Left lung (tissue), 10 donors: Measurements from ENCODE around the gene CMTR1. TPM values are rescaled to one million over a fixed set of nuclear protein-coding genes. Genes with fewer than 3 reads are reported as not detected.

ENCODE experiments used
- ATAC-seq: fragments of 200-7000 bp; cut with Tn5 transposase; one replicate; pipeline ENCODE4 v1.9.1; 2020; ENCODE audit warnings: moderate library complexity
- DNase-seq, 4 donors: peaks; one replicate each; pipeline ENCODE4 v3.0.0-alpha.2; 2013 to 2020
- H3K27ac ChIP-seq, 2 donors: fragments of 200-600 bp; sonication (generic) in 1 of 2; one replicate each; pipeline versions ENCODE4 v1.5.0 to v1.8.0; 2020 to 2021
- H3K27me3 ChIP-seq, 2 donors: fragments of 200-600 bp; sonication (generic) in 1 of 2; one replicate each; pipeline versions ENCODE4 v1.5.0 to v1.8.0; 2020 to 2021
- H3K36me3 ChIP-seq, 2 donors: fragments of 200-600 bp; sonication (generic) in 1 of 2; one replicate each; pipeline versions ENCODE4 v1.5.0 to v1.8.0; 2020 to 2021
- H3K4me1 ChIP-seq, 2 donors: fragments of 200-600 bp; one replicate each; pipeline ENCODE4 v1.8.0; 2021
- H3K4me3 ChIP-seq, 2 donors: fragments of 200-600 bp; sonication (generic) in 1 of 2; one replicate each; pipeline versions ENCODE4 v1.5.0 to v1.8.0; 2020 to 2021; ENCODE audit warnings: mild to moderate bottlenecking in 1 of 2
- H3K9me3 ChIP-seq, 2 donors: fragments of 200-600 bp; sonication (generic) in 1 of 2; one replicate each; pipeline versions ENCODE4 v1.5.0 to v1.8.0; 2020 to 2021
- CTCF ChIP-seq, 2 donors: fragments of 200-600 bp; sonication (generic) in 1 of 2; IDR thresholded peaks; one replicate each; pipeline versions ENCODE4 v1.5.0 to v1.8.0; 2021; ENCODE audit warnings: antibody characterized with exemption in 2 of 2
- intact Hi-C, 2 donors: fragments of 100-400 bp; cut with DNase I; formaldehyde crosslinking; loops; one replicate each; pipeline versions ENCODE4 v1.11.2 to v1.14.2; 2022
- polyA plus RNA-seq, 6 donors: library from polyadenylated mRNA; unstranded; fragments of 120-200 nt; gene quantifications; one replicate each; pipeline ENCODE4 v1.2.1, GENCODE V29; 2013; ENCODE audit not compliant: insufficient read length in 6 of 6
- total RNA-seq, 2 donors: library from RNA; stranded (reverse); fragmentation: NEBNext Ultra II Directional; extraction: Animal tissue kit (Norgen Biotek cat#: 25700); gene quantifications; one replicate each; pipeline ENCODE4 v1.2.1, GENCODE V29; 2021
- donor health status: DM: no; HTN: yes; CAD: no.
- donor health status: DM: no; HTN: no; CAD: no.

CMTR1 gene
- total and polyA plus RNA-seq, 8 donors: 36.1 to 54.4 (median 51.1) TPM

DNA sequence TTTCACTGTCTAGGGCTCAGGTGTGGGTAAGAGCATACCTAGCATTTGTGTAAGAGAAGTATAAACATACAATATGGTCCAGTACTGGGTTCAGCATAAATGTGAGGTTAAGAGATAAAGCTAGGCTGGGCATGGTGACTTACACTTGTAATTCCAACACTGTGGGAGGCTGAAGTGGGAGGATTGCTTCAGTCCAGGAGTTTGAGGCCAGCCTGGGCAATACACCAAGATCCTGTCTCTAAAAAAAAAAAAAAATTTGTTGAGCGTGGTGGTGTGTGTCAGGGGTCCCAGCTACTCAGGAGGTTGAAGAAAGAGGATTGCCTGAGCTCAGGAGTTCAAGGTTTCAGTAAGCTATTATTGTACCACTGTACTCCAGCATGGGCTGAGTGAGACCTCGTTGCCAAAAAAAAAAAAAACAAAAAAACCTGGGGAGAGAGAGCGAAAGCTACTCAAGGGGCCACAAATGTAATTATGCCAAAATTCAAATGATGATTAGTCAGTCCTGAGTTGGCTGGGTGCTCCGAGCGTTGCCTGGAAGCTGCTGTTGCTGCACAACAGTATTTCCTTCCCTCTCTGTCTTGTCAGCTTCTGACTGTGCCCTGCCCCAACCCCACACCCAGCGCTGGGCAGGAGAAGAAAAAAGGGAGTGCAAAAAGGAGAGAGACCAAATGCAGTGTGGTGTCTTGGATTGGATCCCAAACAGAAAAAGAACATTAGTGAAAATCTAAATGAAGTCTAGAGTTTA lies 24.0 kb downstream of the CMTR1 start:
- Histone ChIP-seq H3K27me3 (no peaks in the 10 kb centered on the region), H3K4me1 (no peaks in the 10 kb centered on the region), H3K9me3 (no peaks in the 10 kb centered on the region), H3K36me3 (peaks cover 0 to 88% of the 10 kb centered on the region in 2 donors), H3K4me3 (no peak overlapping the region), H3K27ac (no peak overlapping the region)
- peak; percentile 53 for ATAC-seq
- no peak for TF ChIP-seq CTCF (IDR thresholded peaks at IDR 0.05)
- peak in 1 of 4 donors; percentile 53 for DNase-seq
- intact Hi-C loops: no loop called here

- Histone ChIP-seq H3K4me1 (no peaks in the 10 kb centered on the region), H3K9me3 (no peaks in the 10 kb centered on the region), H3K27me3 (no peaks in the 10 kb centered on the region), H3K27ac (no peak overlapping the region), H3K36me3 (peaks cover 0 to 87% of the 10 kb centered on the region in 2 donors), H3K4me3 (no peak overlapping the region)
- ATAC-seq (no peak), DNase-seq (no peak)
- no peak for TF ChIP-seq CTCF (IDR thresholded peaks at IDR 0.05)
- intact Hi-C loops: no loop called here
These were observed 27.2 kb downstream of the CMTR1 start for GRCh38 chr6:37459981-37460800.

DNA sequence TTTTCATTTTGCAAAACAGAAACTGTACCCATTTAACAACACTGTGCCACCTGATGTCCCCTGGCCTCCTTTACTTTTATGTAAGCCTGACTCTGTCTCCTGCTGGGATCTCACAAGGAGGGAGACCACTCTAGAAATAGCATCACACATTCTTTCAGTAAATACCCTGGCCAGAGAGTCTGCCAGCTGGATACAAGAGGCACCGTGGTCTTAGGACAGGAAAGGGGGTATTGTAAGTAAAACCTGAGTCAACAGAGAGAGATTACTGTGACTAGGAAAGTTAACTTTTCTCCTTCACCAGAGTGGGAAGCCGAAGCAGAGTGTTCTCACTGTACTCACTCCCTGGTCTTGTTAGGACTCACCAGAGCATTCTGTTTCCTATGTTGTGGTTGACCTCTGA lies 27.8 kb downstream of the CMTR1 start:
- H3K4me3 ChIP-seq: no peak overlapping the region
- TF ChIP-seq CTCF (IDR thresholded peaks at IDR 0.05): no peak
- no peaks in the 10 kb centered on the region for H3K9me3 ChIP-seq
- H3K36me3 ChIP-seq: peaks cover 0 to 87% of the 10 kb centered on the region in 2 donors
- DNase-seq (no peak), ATAC-seq (no peak)
- intact Hi-C loops: no loop called here
- no peaks in the 10 kb centered on the region for H3K4me1 ChIP-seq
- no peak overlapping the region for H3K27ac ChIP-seq
- H3K27me3 ChIP-seq: no peaks in the 10 kb centered on the region

DNA sequence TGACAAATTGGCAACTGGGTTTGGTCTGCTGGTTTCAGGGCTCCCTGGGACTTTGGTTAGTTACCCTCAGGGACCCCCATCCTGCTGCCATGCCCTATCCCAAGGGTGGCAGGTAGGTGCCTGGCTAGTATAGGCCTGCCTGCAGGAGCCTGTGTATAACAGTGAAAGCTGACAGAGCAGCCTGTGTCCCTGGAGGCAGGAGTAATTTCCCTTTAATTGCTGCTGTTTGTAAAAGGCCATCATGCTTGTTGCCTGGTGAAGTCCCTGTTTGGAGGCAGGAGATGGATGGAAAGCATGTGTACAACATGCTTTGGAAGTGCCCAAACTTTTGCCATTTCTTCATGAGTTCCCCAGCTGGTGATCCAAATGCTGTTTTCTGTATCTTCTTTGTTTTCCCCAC lies 30.1 kb downstream of the CMTR1 start:
- Histone ChIP-seq H3K4me3 (no peak overlapping the region), H3K27me3 (no peaks in the 10 kb centered on the region), H3K36me3 (peaks cover 0 to 93% of the 10 kb centered on the region in 2 donors), H3K27ac (no peak overlapping the region), H3K4me1 (no peaks in the 10 kb centered on the region), H3K9me3 (peaks cover 0 to 10% of the 10 kb centered on the region in 2 donors)
- ATAC-seq (no peak), DNase-seq (no peak)
- no peak for TF ChIP-seq CTCF (IDR thresholded peaks at IDR 0.05)
- intact Hi-C loops: no loop called here

DNA sequence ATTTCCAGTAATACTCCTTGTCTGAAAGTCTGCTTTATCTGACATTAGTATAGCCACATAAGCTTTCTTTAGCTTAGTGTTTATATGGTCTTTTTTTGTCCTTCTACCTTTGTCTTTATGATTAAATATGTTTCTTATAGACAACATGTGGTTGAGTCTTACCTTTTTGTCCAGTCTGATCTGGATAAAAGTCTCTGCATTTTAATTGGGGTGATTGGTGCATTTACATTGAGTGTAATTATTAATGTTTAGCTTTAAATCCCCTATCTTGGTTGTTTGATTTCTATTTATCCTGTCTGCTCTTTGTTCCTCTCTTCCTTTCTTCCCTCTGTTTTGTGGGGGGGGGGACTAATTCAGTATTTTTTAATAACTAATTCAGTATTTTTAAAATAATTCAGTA lies 34.7 kb downstream of the CMTR1 start:
- no peak overlapping the region for H3K4me3 ChIP-seq
- H3K4me1 ChIP-seq: no peaks in the 10 kb centered on the region
- H3K36me3 ChIP-seq: peaks cover 0 to 81% of the 10 kb centered on the region in 2 donors
- ATAC-seq: no peak
- H3K27me3 ChIP-seq: no peaks in the 10 kb centered on the region
- no peak overlapping the region for H3K27ac ChIP-seq
- peaks cover 0 to 10% of the 10 kb centered on the region in 2 donors for H3K9me3 ChIP-seq
- TF ChIP-seq CTCF (IDR thresholded peaks at IDR 0.05): no peak
- intact Hi-C loops: no loop called here
- no peak for DNase-seq
